Brain microvascular endothelial cell (primary cell): ENCODE results near the gene TMEM98.
"Not testable (repeated sequence)": the region's sequence is repeated elsewhere in the genome, so short reads cannot be mapped to it uniquely, and the experiment has no call there.

ENCODE experiments used
- DNase-seq: peaks from one replicate; pipeline ENCODE4 v3.0.0-alpha.2; 2020
- H3K27ac ChIP-seq: fragments of 250-450 bp; sonication (Bioruptor Pico); 2 replicates; pipeline ENCODE4 v1.5.1; 2020; ENCODE audit warnings: mild to moderate bottlenecking, moderate library complexity
- H3K27me3 ChIP-seq: fragments of 250-450 bp; sonication (Bioruptor Pico); replicated peaks from 2 replicates; pipeline ENCODE4 v1.5.1; 2020; ENCODE audit warnings: mild to moderate bottlenecking
- H3K36me3 ChIP-seq: fragments of 250-450 bp; sonication (Bioruptor Pico); replicated peaks from 2 replicates; pipeline ENCODE4 v1.5.1; 2020; ENCODE audit warnings: mild to moderate bottlenecking
- H3K4me3 ChIP-seq: 2 replicates; pipeline ENCODE4 v1.5.1; 2011; ENCODE audit warnings: low read depth, mild to moderate bottlenecking, control low read depth, low read length, moderate library complexity
- in situ Hi-C: cut with HindIII; loops from 2 replicates; pipeline ENCODE4 v1.10.0; 2017; ENCODE audit warnings: low sequenced_read_pairs, low pct_ligation_motif_present
- TF ChIP-seq, protein P1 (sequence below): IDR thresholded peaks from 2 replicates; pipeline ENCODE4 v1.5.1; 2011; ENCODE audit warnings: low read depth, mild to moderate bottlenecking, moderate library complexity, low read length, control low read depth, inconsistent platforms; ENCODE audit errors: missing control alignments

The TMEM98 gene

DNA sequence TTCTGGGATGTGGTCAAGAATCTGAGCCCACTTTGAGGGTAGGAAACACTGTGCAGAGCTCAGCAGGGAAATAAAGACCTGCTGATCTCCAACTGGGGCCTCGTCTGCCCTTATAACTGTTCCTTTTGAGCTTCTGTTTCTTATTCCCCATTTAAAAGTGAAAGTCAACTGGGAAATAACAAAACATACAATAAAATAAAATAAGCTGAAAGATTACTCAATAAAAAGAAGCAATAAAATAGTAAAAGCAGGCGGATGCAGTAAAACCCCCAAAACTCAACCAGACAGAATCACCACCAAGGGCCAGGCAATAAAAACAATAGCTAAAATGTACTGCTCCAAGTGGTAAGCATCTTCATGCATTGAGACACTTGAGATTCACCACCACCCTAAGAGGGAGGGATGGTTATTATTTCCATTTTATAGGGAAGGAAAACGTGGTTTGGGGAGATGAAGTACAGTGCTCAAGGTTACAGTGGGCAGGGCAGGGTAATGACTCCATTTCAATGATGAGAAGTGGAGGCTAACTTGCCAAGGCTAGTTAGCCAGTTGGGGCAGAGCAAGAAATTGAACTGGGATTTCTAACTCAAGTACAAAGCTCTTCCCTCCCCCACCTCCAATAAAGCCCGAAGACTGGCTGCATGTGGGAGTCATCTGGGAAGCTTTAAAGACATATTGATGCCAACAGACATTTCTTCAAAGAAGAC is 57.2 kb downstream of the TMEM98 start:
- in situ Hi-C loops: no loop called here
- no peaks in the 10 kb centered on the region for H3K36me3 ChIP-seq
- H3K27me3 ChIP-seq: no peaks in the 10 kb centered on the region
- no peak overlapping the region for H3K4me3 ChIP-seq
- no peak overlapping the region for H3K27ac ChIP-seq
- DNase-seq: no peak
- TF ChIP-seq, protein P1, sequence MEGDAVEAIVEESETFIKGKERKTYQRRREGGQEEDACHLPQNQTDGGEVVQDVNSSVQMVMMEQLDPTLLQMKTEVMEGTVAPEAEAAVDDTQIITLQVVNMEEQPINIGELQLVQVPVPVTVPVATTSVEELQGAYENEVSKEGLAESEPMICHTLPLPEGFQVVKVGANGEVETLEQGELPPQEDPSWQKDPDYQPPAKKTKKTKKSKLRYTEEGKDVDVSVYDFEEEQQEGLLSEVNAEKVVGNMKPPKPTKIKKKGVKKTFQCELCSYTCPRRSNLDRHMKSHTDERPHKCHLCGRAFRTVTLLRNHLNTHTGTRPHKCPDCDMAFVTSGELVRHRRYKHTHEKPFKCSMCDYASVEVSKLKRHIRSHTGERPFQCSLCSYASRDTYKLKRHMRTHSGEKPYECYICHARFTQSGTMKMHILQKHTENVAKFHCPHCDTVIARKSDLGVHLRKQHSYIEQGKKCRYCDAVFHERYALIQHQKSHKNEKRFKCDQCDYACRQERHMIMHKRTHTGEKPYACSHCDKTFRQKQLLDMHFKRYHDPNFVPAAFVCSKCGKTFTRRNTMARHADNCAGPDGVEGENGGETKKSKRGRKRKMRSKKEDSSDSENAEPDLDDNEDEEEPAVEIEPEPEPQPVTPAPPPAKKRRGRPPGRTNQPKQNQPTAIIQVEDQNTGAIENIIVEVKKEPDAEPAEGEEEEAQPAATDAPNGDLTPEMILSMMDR: no peak

DNA sequence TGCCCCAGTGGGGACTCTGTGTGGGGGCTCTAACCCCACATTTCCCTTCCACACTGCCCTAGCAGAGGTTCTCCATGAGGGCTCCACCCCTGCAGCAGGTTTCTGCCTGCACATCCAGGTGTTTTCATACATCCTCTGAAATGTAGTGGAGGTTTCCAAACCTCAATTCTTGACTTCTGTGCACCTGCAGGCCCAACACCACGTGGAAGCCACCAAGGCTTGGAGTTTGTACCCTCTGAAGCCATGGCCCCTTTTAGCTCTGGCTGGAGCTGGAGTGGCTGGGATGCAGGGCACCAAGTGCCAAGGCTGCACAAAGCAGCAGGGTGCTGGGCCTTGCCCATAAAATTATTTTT is 59.5 kb downstream of the TMEM98 start:
- H3K27me3 ChIP-seq, DNase-seq, H3K36me3 ChIP-seq, in situ Hi-C loops, H3K27ac ChIP-seq, H3K4me3 ChIP-seq: not testable (repeated sequence)

DNA sequence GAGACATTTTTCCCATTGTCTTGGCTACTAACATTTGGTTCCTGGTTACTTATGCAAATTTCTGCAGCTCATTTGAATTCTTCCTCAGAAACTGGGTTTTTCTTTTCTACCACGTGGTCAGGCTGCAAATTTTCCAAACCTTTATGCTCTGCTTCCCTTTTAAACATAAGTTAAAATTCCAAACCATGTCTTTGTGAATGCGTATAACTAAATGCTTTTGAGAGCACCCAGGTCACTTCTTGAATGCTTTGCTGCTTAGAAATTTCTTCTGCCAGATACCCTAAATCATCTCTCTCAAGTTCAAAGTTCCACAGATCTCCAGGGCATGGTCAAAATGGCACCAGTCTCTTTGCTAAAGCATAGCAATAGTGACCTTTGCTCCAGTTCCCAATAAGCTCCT is 59.9 kb downstream of the TMEM98 start:
- DNase-seq, H3K27me3 ChIP-seq, H3K36me3 ChIP-seq, H3K27ac ChIP-seq, H3K4me3 ChIP-seq, in situ Hi-C loops: not testable (repeated sequence)

DNA sequence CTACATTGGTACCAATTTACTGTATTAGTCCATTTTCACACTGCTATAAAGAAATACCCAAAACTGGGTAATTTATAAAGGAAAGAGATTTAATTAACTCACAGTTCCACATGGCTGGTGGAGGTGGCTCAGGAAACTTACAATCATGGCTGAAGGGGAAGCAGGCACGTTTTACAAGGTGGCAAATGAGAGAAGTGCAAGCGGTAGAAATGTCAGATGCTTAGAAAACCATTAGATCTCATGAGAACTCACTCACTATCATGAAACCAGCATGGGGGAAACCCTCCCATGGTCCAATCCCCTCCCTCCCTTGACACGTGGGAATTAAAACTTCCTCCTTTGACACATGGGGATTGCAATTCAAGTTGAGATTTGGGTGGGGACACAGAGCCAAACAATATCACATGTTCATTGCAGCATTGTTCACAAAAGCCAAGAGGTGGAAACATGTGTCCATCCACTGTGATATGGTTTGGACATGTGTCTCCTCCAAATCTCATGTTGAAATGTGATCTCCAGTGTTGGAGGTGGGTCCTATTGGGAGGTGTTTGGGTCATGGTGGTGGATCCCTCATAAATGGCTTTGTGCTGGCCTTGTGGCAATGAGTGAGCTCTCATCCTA is 60.6 kb downstream of the TMEM98 start:
- H3K27ac ChIP-seq: no peak overlapping the region
- no peak overlapping the region for H3K4me3 ChIP-seq
- no peak for DNase-seq
- no peaks in the 10 kb centered on the region for H3K27me3 ChIP-seq
- in situ Hi-C loops: no loop called here
- no peaks in the 10 kb centered on the region for H3K36me3 ChIP-seq
- TF ChIP-seq, protein P1: no peak

DNA sequence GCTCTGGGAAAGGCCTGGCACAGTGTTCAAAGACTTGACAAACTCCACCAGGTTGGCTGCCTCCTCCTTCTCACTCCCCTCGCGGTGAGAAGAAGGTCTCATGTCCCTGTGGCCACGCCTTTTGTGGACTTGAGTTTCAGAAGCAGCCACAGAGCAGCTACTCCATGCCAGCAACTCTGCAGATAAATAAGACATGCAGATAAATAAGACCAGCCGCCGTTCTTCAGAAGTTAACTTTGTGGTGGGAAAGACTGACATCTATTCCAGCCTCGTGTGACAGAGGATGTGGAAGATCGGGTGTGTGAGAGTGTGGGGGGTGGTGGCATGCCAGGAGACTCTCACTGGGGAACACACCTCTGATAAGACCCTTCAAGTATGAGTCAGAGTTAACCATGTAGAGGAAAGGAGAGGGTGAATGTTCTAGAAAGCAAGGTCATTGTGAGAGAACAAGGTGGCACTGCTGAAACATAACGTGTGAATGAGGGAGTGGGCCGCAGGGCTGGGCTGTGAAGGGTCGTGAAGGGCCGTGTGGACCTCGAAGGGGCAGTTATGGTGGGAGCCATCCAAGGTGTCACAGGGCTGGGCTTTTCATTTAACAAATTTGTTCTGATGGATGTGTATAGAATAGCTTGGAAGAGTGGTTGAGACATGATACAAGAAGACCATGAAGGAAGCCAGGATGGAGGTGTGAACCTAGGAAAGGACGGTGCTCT is 64.5 kb downstream of the TMEM98 start:
- DNase-seq: no peak
- Histone ChIP-seq H3K4me3 (no peak overlapping the region), H3K27me3 (no peaks in the 10 kb centered on the region), H3K27ac (no peak overlapping the region), H3K36me3 (no peaks in the 10 kb centered on the region)
- in situ Hi-C loops: no loop called here
- TF ChIP-seq, protein P1: no peak

DNA sequence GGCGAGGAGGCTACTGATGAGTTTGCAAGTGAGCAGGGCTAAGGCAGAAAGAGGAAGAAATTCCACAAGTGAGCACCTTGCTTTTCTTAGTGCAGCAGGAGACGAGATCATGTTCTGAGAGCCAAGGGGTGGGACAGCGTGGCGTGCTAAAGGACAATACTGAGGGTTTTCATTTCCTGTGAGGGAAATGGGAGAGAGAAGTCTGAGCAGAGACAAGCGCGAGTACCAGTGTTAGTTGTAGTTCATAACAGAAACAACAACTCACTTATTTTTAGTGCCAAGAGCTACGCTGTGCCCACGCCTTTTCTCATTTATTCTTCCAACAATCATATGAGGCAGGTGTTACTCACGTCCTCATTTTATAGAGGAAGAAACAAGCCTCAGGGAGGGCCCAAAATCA is 66.0 kb downstream of the TMEM98 start:
- TF ChIP-seq, protein P1: no peak
- in situ Hi-C loops: no loop called here
- DNase-seq: no peak
- no peaks in the 10 kb centered on the region for H3K36me3 ChIP-seq
- no peaks in the 10 kb centered on the region for H3K27me3 ChIP-seq
- H3K4me3 ChIP-seq: no peak overlapping the region
- no peak overlapping the region for H3K27ac ChIP-seq
